A549 treated with dexamethasone at 1 μM for 4 hours (cell line): ENCODE results near the gene TAB3. TPM values are rescaled to one million over a fixed set of nuclear protein-coding genes. Genes with fewer than 3 reads are reported as not detected.

Experiments
- total RNA-seq: library from RNA; stranded (reverse); fragments of 200-300 nt; extraction: Qiagen RNA extraction; gene quantifications from 5 replicates; pipeline ENCODE4 v1.2.3, GENCODE V29; 2022

Gene TAB3
- total RNA-seq = 6.2 to 13.2 TPM (median 12.0 TPM) in 5 replicates

DNA sequence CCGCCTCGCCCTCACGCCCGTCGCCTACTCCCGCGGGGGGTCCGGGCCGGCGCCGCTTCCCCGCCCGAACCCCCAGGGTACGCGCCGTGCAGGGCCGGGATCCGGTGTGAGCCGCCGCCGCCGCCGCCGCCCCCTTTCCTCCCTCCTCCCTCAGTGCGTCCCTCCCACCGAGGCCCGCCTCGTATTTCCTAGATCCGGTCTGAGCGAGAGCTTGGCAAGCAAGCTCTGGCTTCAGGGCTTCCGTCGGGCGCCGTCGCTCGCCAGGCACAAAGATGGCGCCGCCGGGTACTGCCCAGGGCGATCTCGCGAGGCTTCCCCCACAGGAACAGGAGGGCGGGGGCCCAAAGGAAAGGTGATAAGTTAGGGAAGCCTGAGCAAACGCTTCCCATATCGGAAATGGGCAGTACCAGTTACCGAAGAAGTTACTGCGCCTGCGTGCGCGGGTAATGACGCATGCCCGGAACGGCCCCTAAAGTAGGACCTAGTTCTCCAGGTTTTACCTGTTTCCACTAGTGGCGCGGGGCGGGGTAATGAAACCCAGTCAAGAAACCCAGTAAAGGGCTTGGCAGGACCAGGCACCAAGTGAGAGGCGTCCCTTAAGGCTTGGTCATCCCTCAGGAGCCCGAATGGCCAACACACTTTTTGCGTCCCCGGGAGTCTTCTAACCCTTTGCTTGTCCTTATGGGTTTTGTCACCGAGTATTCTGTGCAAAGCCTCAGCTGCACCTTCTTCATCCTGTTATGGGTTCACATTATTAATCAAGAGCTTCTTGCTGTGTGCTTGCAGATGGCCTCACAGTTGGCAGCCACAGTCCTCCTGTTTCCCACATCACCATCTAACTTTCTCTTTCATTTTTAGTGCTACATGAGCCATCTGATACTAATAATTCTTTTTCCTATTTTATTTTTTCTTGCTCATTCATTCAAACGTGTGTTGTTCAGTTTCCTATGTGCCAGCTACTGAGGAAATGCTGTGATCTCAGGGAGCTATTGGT is at the start of gene TAB3:
Gene TAB3, minus strand, starts transcription at position 108 of the 994 bp plus-strand sequence. CDS start 29,666 bp downstream, outside the sequence.

Other genes starting within 250 kb of the TAB3 start
- 1.6 to 3.0 TPM (median 2.2 TPM) in 5 replicates for gene GK, start 235.8 kb downstream of the TAB3 start, total RNA-seq
- gene FTHL17, start 182.8 kb upstream of the TAB3 start, total RNA-seq = not detected in 5 replicates